CD4-positive, alpha-beta T cell treated with Interleukin-15 for 4 hours (primary cell): ENCODE measurements around the gene ZNF280D.
"Not testable (repeated sequence)": the region's sequence is repeated elsewhere in the genome, so short reads cannot be mapped to it uniquely, and the experiment has no call there.

Experiments used
- DNase-seq: peaks from one replicate; pipeline ENCODE4 v3.0.0-alpha.2; 2020; ENCODE audit warnings: low spot score

ZNF280D gene

DNA sequence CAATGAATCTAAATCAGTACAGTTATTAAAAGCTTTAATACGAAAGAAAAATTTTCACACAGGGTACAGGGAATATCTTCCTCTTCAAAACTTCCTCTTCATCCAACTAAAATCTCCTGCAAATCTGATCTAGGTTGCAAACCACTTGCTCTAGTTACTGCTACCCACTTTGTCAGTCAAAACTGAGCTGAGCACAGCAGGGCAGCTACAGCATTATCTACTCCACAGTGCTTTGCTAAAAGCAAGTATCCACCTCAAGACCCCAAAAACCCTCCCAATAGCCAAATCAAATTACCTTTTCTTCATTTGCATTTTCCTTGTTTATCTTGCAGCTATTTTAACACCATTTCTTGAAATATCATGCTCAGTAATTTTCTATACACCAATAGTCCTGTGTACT is 14.7 kb downstream of the ZNF280D start:
- DNase-seq = no peak

GRCh38 chr15:56716334-56716733 is 17.0 kb downstream of the ZNF280D start:
- no peak for DNase-seq

- DNase-seq = no peak
These were observed 18.1 kb downstream of the ZNF280D start for GRCh38 chr15:56715220-56715619.

DNA sequence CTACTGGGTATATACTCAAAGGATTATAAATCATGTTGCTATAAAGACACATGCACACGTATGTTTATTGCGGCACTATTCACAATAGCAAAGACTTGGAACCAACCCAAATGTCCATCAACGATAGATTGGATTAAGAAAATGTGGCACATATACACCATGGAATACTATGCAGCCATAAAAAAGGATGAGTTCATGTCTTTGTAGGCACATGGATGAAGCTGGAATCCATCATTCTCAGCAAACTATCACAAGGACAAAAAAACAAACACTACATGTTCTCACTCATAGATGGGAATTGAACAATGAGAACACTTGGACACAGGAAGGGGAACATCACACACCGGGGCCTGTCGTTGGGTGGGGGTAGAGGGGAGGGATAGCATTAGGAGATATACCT is 23.8 kb downstream of the ZNF280D start:
- DNase-seq = not testable (repeated sequence)

DNA sequence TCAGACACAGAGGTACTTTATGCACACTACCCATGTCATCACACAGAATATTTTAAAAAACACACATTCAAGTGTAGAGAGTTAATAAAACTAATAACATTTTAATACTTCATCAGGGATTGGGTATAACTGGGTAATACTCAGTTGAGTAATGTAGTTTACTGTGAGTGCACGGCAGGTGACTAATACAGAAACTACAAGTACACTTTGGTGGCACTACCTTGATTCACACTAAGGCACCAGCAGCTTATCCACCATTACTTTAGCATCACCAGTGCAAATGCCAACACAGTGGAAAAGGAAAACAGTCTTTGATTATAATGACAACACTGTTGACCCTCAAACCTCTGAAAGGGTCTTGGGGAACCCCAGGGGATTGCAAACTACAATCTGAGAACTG is 33.6 kb downstream of the ZNF280D start:
- no peak for DNase-seq

GRCh38 chr15:56698270-56698669 is 35.0 kb downstream of the ZNF280D start:
- no peak for DNase-seq

GRCh38 chr15:56693761-56694160 is 39.5 kb downstream of the ZNF280D start:
- no peak for DNase-seq

- DNase-seq = no peak
These were observed 42.6 kb downstream of the ZNF280D start for GRCh38 chr15:56690733-56691132.

GRCh38 chr15:56683908-56684307 is 49.4 kb downstream of the ZNF280D start:
- no peak for DNase-seq

- no peak for DNase-seq
These were observed 52.2 kb downstream of the ZNF280D start for GRCh38 chr15:56681113-56681512.

DNA sequence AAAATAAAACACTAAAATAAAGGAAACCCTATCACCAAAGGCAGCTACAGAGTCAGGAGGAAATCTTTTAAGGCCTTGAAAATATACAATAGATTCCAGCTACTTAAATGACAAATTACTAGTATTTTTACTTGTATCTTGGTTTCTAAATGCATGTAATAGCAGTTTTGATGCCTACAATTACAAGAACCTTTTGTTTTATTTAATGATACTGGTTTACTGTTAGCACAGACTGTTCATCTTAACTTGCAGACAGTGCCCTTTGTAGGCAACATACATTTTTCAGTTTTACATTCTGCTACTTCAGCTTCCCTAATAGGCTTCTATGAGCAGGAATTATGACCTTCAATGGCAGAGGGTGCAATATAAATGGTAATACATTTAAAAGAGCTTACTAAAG is 54.1 kb downstream of the ZNF280D start:
- no peak for DNase-seq

- DNase-seq = no peak
These were observed 54.7 kb downstream of the ZNF280D start for GRCh38 chr15:56678571-56678970.

DNA sequence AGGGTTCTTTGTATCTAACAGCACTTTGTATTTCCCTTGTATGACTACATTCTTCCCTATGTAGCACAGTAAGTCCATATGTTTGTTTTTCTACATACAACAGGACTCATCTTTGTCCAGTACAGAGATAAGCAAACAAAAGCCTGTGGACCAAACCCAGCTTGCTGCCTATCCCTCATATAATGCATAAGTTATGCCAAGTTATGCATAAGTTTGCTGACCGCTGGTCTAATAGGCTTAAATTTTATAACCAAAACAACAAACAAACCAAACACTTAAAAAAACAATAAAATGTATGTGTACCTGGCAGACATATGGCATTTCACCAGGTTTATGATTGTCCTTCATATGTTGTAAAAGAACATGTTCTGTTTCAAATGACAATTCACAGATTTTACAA is 56.0 kb downstream of the ZNF280D start:
- no peak for DNase-seq

- no peak for DNase-seq
These were observed 57.4 kb downstream of the ZNF280D start for GRCh38 chr15:56675930-56676329.

DNA sequence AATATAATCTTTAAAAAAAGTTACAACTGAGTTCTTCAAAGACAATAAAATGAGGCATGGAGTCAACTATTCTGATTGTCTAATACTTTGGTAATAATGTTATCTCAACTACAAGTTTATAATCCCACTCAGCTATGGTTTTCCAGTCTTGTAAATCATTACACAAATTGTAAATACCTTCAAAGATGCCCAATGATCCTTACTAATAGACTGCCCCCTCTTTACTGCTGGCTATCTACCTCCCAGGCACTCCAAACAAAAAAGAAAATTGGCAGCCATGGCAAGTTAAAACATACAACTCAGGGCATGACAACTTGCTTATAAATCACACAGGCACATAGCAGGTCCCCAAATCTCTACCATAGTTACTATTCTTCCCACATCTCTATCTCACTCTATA is 58.5 kb downstream of the ZNF280D start:
- no peak for DNase-seq

DNA sequence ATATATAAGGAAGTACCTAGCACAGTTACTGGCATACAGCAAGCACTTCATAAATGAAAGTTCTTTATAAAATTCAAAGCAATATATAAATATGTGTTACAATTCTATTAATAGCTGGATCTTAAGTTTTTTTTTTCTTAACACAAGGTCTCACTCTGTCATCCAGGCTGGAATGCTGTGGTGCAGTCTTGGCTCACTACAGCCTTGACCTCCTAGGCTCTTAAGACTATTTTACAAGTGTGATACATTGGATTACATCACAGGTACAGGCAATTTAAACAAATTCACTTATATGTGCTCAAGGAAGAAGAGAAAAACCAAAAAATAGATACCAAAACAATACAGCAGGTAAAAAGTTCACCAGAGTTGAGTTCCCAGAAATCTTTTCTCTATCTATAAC is 60.6 kb downstream of the ZNF280D start:
- DNase-seq = no peak

DNA sequence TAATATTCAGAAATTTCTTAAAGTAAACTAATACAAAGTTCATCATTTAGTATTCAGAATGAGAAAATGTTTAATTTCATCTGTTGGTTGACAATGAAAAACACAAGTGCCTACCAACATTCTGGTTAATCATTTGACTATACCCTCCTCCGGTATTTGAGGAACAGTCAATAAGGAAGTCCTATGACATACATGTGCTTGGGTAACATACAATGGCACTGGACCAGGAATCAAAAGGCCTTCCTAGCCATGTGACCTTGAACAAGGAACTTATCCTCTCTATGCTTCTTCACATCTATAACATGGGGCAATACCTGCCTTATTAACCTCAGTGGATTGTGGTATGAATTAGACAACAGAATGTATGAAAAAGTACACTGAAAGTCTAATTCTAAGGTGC is 65.8 kb downstream of the ZNF280D start:
- no peak for DNase-seq

DNA sequence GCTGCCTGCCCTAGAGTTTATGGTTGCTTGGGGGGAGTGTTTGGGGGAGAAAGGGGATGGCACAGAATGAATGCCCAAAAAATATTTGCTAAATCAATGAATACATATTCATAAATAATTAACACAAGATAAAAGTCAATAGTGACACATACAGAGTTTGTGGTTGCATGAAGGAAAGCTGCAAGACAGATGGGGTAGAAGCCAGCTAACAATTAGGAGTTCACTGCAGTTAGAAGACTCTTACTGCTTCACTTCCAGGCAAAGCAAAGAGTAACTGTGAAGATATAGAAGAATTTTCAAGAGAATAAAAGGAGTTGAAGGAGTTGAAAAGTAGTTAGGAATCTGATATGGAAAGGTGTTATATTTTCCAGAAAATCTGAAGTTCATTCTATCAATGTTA is 72.4 kb downstream of the ZNF280D start:
- no peak for DNase-seq

DNA sequence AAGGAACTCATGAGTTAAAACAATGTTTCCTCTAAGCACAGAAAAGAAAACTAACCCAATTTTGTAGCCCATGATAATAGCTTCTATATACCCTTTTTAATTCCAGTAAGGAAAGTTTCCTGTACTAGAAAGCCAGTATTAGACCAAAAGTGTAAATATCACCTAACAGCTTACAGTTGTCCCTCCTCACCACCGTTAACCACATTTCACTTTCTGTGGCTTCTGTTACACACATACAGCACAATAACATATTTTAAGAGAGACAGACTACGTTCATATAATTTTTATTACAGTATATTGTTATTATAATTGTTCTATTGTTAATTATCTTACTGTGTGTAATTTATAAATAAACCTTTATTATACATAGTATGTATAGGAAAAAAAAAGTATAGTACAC is 74.1 kb downstream of the ZNF280D start:
- no peak for DNase-seq

DNA sequence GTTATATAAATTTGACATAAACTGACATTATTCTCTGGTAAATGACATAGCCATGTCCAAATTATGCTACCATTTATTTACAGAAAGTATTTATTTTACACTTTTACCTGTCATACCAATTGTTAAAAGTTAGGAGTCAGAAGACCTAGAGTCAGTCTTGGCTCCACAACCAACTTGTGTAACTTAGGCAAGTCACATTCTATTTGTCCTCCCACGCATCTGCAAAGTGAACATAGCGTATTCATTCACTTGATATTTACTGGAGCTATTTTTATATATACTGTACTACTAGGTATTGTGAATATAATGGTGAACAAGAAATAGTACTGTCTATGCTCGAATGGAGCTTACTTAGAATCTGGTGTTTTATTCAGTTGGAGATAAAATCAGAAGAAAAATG is 78.7 kb downstream of the ZNF280D start:
- DNase-seq = no peak

- no peak for DNase-seq
These were observed 79.1 kb downstream of the ZNF280D start for GRCh38 chr15:56654216-56654615.

GRCh38 chr15:56653787-56654186 is 79.5 kb downstream of the ZNF280D start:
- no peak for DNase-seq

GRCh38 chr15:56653107-56653506 is 80.2 kb downstream of the ZNF280D start:
- DNase-seq = no peak

DNA sequence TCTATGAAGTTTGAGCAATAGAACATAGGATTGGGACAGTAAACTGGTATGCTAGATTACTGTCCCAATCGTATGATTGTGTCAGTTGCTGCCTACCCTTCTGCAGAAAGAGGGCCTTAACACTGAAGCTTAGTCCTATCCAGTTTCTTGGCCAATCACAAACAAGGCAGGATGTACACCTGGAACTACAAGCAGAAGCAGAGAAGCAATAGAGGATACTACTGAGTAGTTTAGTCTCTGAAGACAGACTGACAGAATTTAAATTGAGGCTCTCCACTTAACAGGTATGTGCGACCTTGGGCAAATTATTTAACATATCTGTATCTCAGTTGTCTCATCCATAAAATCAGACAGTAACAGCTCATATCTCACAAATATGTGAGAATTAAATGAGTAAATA is 85.0 kb downstream of the ZNF280D start:
- no peak for DNase-seq

- DNase-seq = no peak
These were observed 92.8 kb downstream of the ZNF280D start for GRCh38 chr15:56640549-56640948.
